H1 (cell line): ENCODE results near the gene CRTAC1. TPM values are rescaled to one million over a fixed set of nuclear protein-coding genes. Genes with fewer than 3 reads are reported as not detected.
A peak's percentile ranks its signal among the peaks of the same experiment; 100 is the strongest.

ENCODE experiments used
- CTCF ChIA-PET: fragments of 300-600 bp; sonication (Branson Sonifier 250); formaldehyde crosslinking; loops from one replicate; lab custom pipeline; 2021; ENCODE audit not compliant: partially characterized antibody; lab: Charles Lee
- POLR2A ChIA-PET: fragments of 300-600 bp; sonication (Branson Sonifier 250); formaldehyde crosslinking; loops from one replicate; lab custom pipeline; 2021; ENCODE audit warnings: inconsistent platforms; ENCODE audit not compliant: partially characterized antibody; lab: Charles Lee
- DNase-seq, 2 experiments: peaks; one replicate each; pipeline versions ENCODE4 v3.0.0 to v3.0.0-alpha.2; 2010 to 2022; ENCODE audit warnings: low spot score in 2 of 2, low read depth in 1 of 2, mixed read lengths in 1 of 2
- FAIRE-seq: peaks from 2 replicates; lab custom pipeline; 2011; peaks lifted over from hg19 to GRCh38; lab: Jason Lieb, UNC
- H2AFZ ChIP-seq: 2 replicates; pipeline ENCODE4 v1.8.1; 2012; ENCODE audit warnings: low read length, inconsistent platforms
- H2AK5ac ChIP-seq: 2 replicates; pipeline ENCODE4 v1.6.1; 2013; ENCODE audit warnings: low read depth, low read length
- H2BK120ac ChIP-seq: replicated peaks from 2 replicates; pipeline ENCODE3; 2013; ENCODE audit warnings: low read depth, low read length, inconsistent platforms
- H2BK12ac ChIP-seq: 2 replicates; pipeline ENCODE4 v1.6.1; 2013; ENCODE audit warnings: low read depth, low read length
- H2BK15ac ChIP-seq: 2 replicates; pipeline ENCODE4 v1.6.1; 2013; ENCODE audit warnings: low read length
- H2BK20ac ChIP-seq: 2 replicates; pipeline ENCODE4 v1.6.1; 2013; ENCODE audit warnings: low read length
- H2BK5ac ChIP-seq: 2 replicates; pipeline ENCODE4 v1.6.1; 2013; ENCODE audit warnings: low read depth, low read length
- H3K14ac ChIP-seq: 2 replicates; pipeline ENCODE4 v1.6.1; 2013; ENCODE audit warnings: inconsistent platforms; ENCODE audit not compliant: insufficient read length
- H3K18ac ChIP-seq: 2 replicates; pipeline ENCODE4 v1.6.1; 2013; ENCODE audit warnings: low read length; ENCODE audit errors: extremely low read depth
- H3K23ac ChIP-seq: 2 replicates; pipeline ENCODE4 v1.6.1; 2013; ENCODE audit warnings: inconsistent platforms; ENCODE audit not compliant: insufficient read length
- H3K23me2 ChIP-seq: 2 replicates; pipeline ENCODE4 v1.6.1; 2013; ENCODE audit warnings: low read depth, low read length
- H3K27ac ChIP-seq: 2 replicates; pipeline ENCODE4 v1.6.1; 2011; ENCODE audit warnings: low read depth, low read length, inconsistent platforms
- H3K27me3 ChIP-seq, 4 experiments: replicated peaks in 1 of 4; 1 replicate in 1 of 4; 2 replicates in 3 of 4; pipeline versions ENCODE4 v1.6.1 to v1.8.1; 2011 to 2013; ENCODE audit warnings: low read length in 3 of 4, mild to moderate bottlenecking in 3 of 4, inconsistent platforms in 2 of 4, mixed read lengths in 2 of 4, moderate library complexity in 1 of 4; ENCODE audit not compliant: control insufficient read depth in 3 of 4, insufficient read depth in 3 of 4; ENCODE audit errors: extremely low read depth in 1 of 4
- H3K36me3 ChIP-seq, 4 experiments: 2 replicates each; pipeline versions ENCODE4 v1.6.1 to v1.8.1; 2011 to 2013; ENCODE audit warnings: mild to moderate bottlenecking in 4 of 4, low read length in 3 of 4, moderate library complexity in 2 of 4, control low read depth in 1 of 4, inconsistent platforms in 1 of 4; ENCODE audit not compliant: insufficient read depth in 4 of 4, control insufficient read depth in 2 of 4
- H3K4ac ChIP-seq: replicated peaks from 2 replicates; pipeline ENCODE3; 2013; ENCODE audit warnings: low read length, low read depth, mixed read lengths, inconsistent platforms; ENCODE audit not compliant: insufficient read length
- H3K4me1 ChIP-seq, 4 experiments: replicated peaks in 1 of 4; 1 replicate in 1 of 4; 2 replicates in 3 of 4; pipeline versions ENCODE4 v1.6.1 to v1.8.1; 2011 to 2013; ENCODE audit warnings: low read length in 3 of 4, inconsistent platforms in 2 of 4, mixed read lengths in 1 of 4; ENCODE audit not compliant: insufficient read depth in 4 of 4, control insufficient read depth in 3 of 4
- H3K4me2 ChIP-seq, 2 experiments: 2 replicates each; pipeline versions ENCODE4 v1.6.1 to v1.8.1; 2011 to 2013; ENCODE audit warnings: low read depth in 2 of 2, low read length in 2 of 2, control low read depth in 1 of 2, inconsistent platforms in 1 of 2, mild to moderate bottlenecking in 1 of 2; ENCODE audit not compliant: insufficient read depth in 1 of 2
- H3K4me3 ChIP-seq, 4 experiments: fragments of 200-600, 300-600 bp in 1 of 4; sonication (generic), shearing (Covaris generic), sonication (Bioruptor Twin) in 1 of 4; 2 replicates each; pipeline versions ENCODE4 v1.5.1 to v1.8.1; 2011 to 2016; ENCODE audit warnings: low read length in 4 of 4, low read depth in 3 of 4, control low read depth in 2 of 4, inconsistent platforms in 2 of 4, mild to moderate bottlenecking in 2 of 4, mixed read lengths in 1 of 4, moderate library complexity in 1 of 4; ENCODE audit not compliant: insufficient read depth in 2 of 4; ENCODE audit errors: extremely low read depth in 1 of 4
- H3K56ac ChIP-seq: replicated peaks from 2 replicates; pipeline ENCODE3; 2013; ENCODE audit warnings: low read depth, mild to moderate bottlenecking, mixed read lengths, low read length, inconsistent platforms; ENCODE audit not compliant: insufficient read length
- H3K79me1 ChIP-seq: 2 replicates; pipeline ENCODE4 v1.6.1; 2013; ENCODE audit warnings: low read depth, low read length, control low read depth
- H3K79me2 ChIP-seq, 2 experiments: 2 replicates each; pipeline versions ENCODE4 v1.6.1 to v1.8.1; 2012 to 2013; ENCODE audit warnings: low read length in 2 of 2, mild to moderate bottlenecking in 2 of 2, inconsistent platforms in 1 of 2; ENCODE audit not compliant: insufficient read depth in 2 of 2, control insufficient read depth in 1 of 2
- H3K9ac ChIP-seq, 4 experiments: replicated peaks in 1 of 4; 1 replicate in 1 of 4; 2 replicates in 3 of 4; pipeline versions ENCODE4 v1.6.1 to v1.8.1; 2011 to 2013; ENCODE audit warnings: low read depth in 3 of 4, low read length in 3 of 4, control low read depth in 2 of 4, mild to moderate bottlenecking in 2 of 4, moderate library complexity in 2 of 4, inconsistent platforms in 1 of 4; ENCODE audit errors: extremely low read depth in 1 of 4
- H3K9me3 ChIP-seq, 2 experiments: 2 replicates each; pipeline versions ENCODE4 v1.6.1 to v1.8.1; 2012 to 2013; ENCODE audit warnings: mild to moderate bottlenecking in 2 of 2, moderate library complexity in 2 of 2, control low read depth in 1 of 2, inconsistent platforms in 1 of 2, low read depth in 1 of 2, low read length in 1 of 2, mixed read lengths in 1 of 2; ENCODE audit not compliant: insufficient read depth in 2 of 2
- H4K20me1 ChIP-seq, 2 experiments: replicated peaks in 1 of 2; 2 replicates each; pipeline versions ENCODE3 to v1.8.1; 2011 to 2013; ENCODE audit warnings: inconsistent platforms in 2 of 2, low read length in 2 of 2, mild to moderate bottlenecking in 1 of 2; ENCODE audit not compliant: insufficient read depth in 2 of 2, control insufficient read depth in 1 of 2
- H4K5ac ChIP-seq: 2 replicates; pipeline ENCODE4 v1.6.1; 2013; ENCODE audit warnings: low read length, low read depth, mixed read lengths, inconsistent platforms; ENCODE audit not compliant: insufficient read length
- H4K8ac ChIP-seq: 2 replicates; pipeline ENCODE4 v1.8.0; 2013; ENCODE audit warnings: mild to moderate bottlenecking, moderate library complexity, low read length, inconsistent platforms; ENCODE audit not compliant: insufficient read depth; ENCODE audit errors: extremely low read depth
- H4K91ac ChIP-seq: replicated peaks from 2 replicates; pipeline ENCODE3; 2013; ENCODE audit warnings: low read length, mixed read lengths, inconsistent platforms; ENCODE audit not compliant: insufficient read length
- CBX8 ChIP-seq: fragments of 300-800, 300-1000 bp; sonication (generic); IDR thresholded peaks from 2 replicates; pipeline ENCODE4 v1.7.1; 2016; ENCODE audit warnings: low read depth, low read length, borderline replicate concordance
- GABPA ChIP-seq: IDR thresholded peaks from 2 replicates; pipeline ENCODE4 v1.6.1; 2011; ENCODE audit warnings: mild to moderate bottlenecking, low read length, moderate library complexity, borderline replicate concordance; ENCODE audit not compliant: insufficient read depth
- KDM1A ChIP-seq: fragments of 200-600, 300-600 bp; sonication (generic); IDR thresholded peaks from 2 replicates; pipeline ENCODE4 v1.7.1; 2016; ENCODE audit warnings: mild to moderate bottlenecking, low read length, borderline replicate concordance
- KDM5A ChIP-seq: fragments of 200-600 bp; IDR thresholded peaks from 2 replicates; pipeline ENCODE4 v1.7.1; 2012; ENCODE audit warnings: mild to moderate bottlenecking, low read length, inconsistent platforms, mixed read lengths
- POLR2AphosphoS5 ChIP-seq: IDR thresholded peaks from 2 replicates; pipeline ENCODE4 v1.6.1; 2011; ENCODE audit warnings: low read depth, low read length
- SP2 ChIP-seq: IDR thresholded peaks from 2 replicates; pipeline ENCODE4 v1.6.1; 2012; ENCODE audit warnings: mild to moderate bottlenecking, low read length, inconsistent platforms
- SUZ12 ChIP-seq: fragments of 200-600 bp; sonication (generic); IDR thresholded peaks from 2 replicates; pipeline ENCODE4 v1.6.1; 2012; ENCODE audit warnings: mild to moderate bottlenecking, inconsistent platforms, low read length, moderate library complexity, mixed read lengths
- WGBS, 2 experiments: shearing (Covaris generic) in 1 of 2; methylation state at CpG; one replicate each; pipeline versions ENCODE4 v1.1.6 to v1.1.7; 2013 to 2015; ENCODE audit warnings: low lambda C conversion rate in 2 of 2, mixed read lengths in 2 of 2, inconsistent platforms in 1 of 2, low coverage in 1 of 2, missing lambda C conversion rate in 1 of 2; ENCODE audit not compliant: insufficient replicate concordance in 2 of 2, insufficient coverage in 1 of 2, insufficient read length in 1 of 2; ENCODE audit errors: extremely low coverage in 1 of 2, missing lambda C conversion rate in 1 of 2; 5-methylcytosine and 5-hydroxymethylcytosine counted together
- polyA plus RNA-seq, 7 experiments: library from polyadenylated mRNA; depleted of rRNA in 3 of 7; stranded (reverse) in 5 of 7; unstranded in 2 of 7; fragments of >200 nt in 5 of 7; fragments of 200-250 nt in 2 of 7; gene quantifications; 1 replicate in 5 of 7; 2 replicates in 1 of 7; 4 replicates in 1 of 7; pipeline versions ENCODE4 v1.2.1 to v1.2.3, GENCODE V29; 2011 to 2013; ENCODE audit warnings: missing spikeins in 2 of 7, mixed read lengths in 2 of 7
- total RNA-seq: library from RNA; stranded (reverse); fragmentation: NEBNext Ultra II Directional; extraction: Animal tissue kit (Norgen Biotek cat#: 25700); gene quantifications from 2 replicates; pipeline ENCODE4 v1.2.1, GENCODE V29; 2021

The CRTAC1 gene
- total and polyA plus RNA-seq, 2 of the 8 experiments (the other 6 are each of a cell fraction or from before 2014, with no cell fraction given) = 0.91 to 1.2 TPM

DNA sequence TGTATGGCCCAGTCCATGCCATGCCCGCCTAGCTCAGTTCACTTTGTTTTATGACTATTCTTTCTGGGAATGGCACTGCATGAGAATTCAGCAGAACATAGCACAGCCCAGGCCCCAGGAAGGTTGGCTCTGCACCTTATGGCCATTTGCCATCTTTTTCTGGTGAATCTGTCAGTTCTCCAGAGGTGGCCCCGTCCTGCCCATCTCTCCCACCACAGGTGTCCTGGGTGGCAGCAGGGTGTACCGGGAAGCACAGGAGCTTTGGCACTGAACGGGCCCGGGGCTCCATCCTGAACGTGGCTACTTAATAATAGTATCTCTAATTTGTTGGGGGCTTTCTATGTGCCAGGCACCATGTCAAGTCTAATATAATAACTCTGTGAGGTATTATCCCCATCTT lies 156.1 kb downstream of the CRTAC1 start:
- Histone ChIP-seq H2AK5ac (no peak overlapping the region), H3K36me3 (no peaks in the 10 kb centered on the region), H3K9me3 (no peaks in the 10 kb centered on the region), H3K4me3 (no peak overlapping the region), H2BK20ac (no peak overlapping the region), H4K8ac (no peak overlapping the region), H3K4me2 (no peak overlapping the region), H2BK120ac (no peak overlapping the region), H3K14ac (no peak overlapping the region), H3K4me1 (peaks cover 3 to 11% (median 8%) of the 10 kb centered on the region in 4 experiments; a peak in 6 of 7 replicates), H3K27ac (no peak overlapping the region), H3K56ac (no peak overlapping the region), H3K27me3 (no peaks in the 10 kb centered on the region), H3K18ac (no peak overlapping the region), H4K20me1 (no peaks in the 10 kb centered on the region), H3K23me2 (no peaks in the 10 kb centered on the region), H4K5ac (no peak overlapping the region), H2BK12ac (no peak overlapping the region), H4K91ac (no peak overlapping the region), H3K23ac (no peak overlapping the region), H2AFZ (no peak overlapping the region), H3K9ac (no peak overlapping the region), H2BK5ac (no peak overlapping the region), H3K4ac (no peak overlapping the region), H3K79me1 (no peaks in the 10 kb centered on the region), H2BK15ac (no peak overlapping the region), H3K79me2 (no peaks in the 10 kb centered on the region)
- ChIA-PET POLR2A (interaction anchor here (0.6 to 1.1 kb wide), 2 partner anchors 14 to 111 kb away, joined by 3 read pairs; no protein-coding TSS in a partner anchor), CTCF (interaction anchor here (0.9 to 14.5 kb wide), 8 partner anchors 9 to 124 kb away, joined by 3 to 236 read pairs (median 4); partner anchors contain the start of gene GOLGA7B)
- WGBS, 2 experiments = 94% methylated on average over 5 of the region's 6 CpGs; no CpG with 5 or more reads in 1 of the 2 experiments
- no peak for TF ChIP-seq SUZ12
- no peak for TF ChIP-seq GABPA
- no peak for TF ChIP-seq KDM5A
- TF ChIP-seq POLR2AphosphoS5 = no peak
- peak; percentile 31; the same call in 1 of the 2 replicates for TF ChIP-seq KDM1A
- TF ChIP-seq CBX8 = no peak
- no peak for TF ChIP-seq SP2
- FAIRE-seq = no peak
- DNase-seq = no peak
